GM19238 (cell line): ENCODE data around the gene PPP2R2B.
"Not testable (repeated sequence)": the region's sequence is repeated elsewhere in the genome, so short reads cannot be mapped to it uniquely, and the experiment has no call there.

Source experiments
- DNase-seq: peaks from one replicate; pipeline ENCODE4 v3.0.0; 2011; ENCODE audit warnings: low spot score; ENCODE audit not compliant: insufficient read length

PPP2R2B gene

GRCh38 chr5:146620669-146621051, 257.9 kb downstream of the PPP2R2B start:
- DNase-seq, result no peak

GRCh38 chr5:146620031-146620668, 258.4 kb downstream of the PPP2R2B start:
- no peak for DNase-seq

GRCh38 chr5:146618434-146618833, 260.1 kb downstream of the PPP2R2B start:
- DNase-seq, result no peak

GRCh38 chr5:146609731-146610130, 268.8 kb downstream of the PPP2R2B start:
- not testable (repeated sequence) for DNase-seq

- no peak for DNase-seq
Measured at GRCh38 chr5:146607659-146608332, 270.8 kb downstream of the PPP2R2B start.

- DNase-seq, result no peak
Measured at GRCh38 chr5:146606893-146607292, 271.7 kb downstream of the PPP2R2B start.

GRCh38 chr5:146600376-146600775, 278.2 kb downstream of the PPP2R2B start:
- DNase-seq, result no peak

GRCh38 chr5:146599261-146599660, 279.3 kb downstream of the PPP2R2B start:
- no peak for DNase-seq

- DNase-seq, result no peak
Measured at GRCh38 chr5:146595088-146595487, 283.5 kb downstream of the PPP2R2B start.

- no peak for DNase-seq
Measured at GRCh38 chr5:146592352-146592751, 286.2 kb downstream of the PPP2R2B start.

- no peak for DNase-seq
Measured at GRCh38 chr5:146589028-146589345, 289.6 kb downstream of the PPP2R2B start.

GRCh38 chr5:146588331-146589027, 290.1 kb downstream of the PPP2R2B start:
- no peak for DNase-seq

GRCh38 chr5:146586752-146587151, 291.8 kb downstream of the PPP2R2B start:
- DNase-seq, result no peak

GRCh38 chr5:146584750-146585149, 293.8 kb downstream of the PPP2R2B start:
- no peak for DNase-seq

GRCh38 chr5:146582051-146582596, 296.4 kb downstream of the PPP2R2B start:
- DNase-seq, result no peak

- no peak for DNase-seq
Measured at GRCh38 chr5:146580237-146580636, 298.3 kb downstream of the PPP2R2B start.

- DNase-seq, result no peak
Measured at GRCh38 chr5:146574713-146575112, 303.8 kb downstream of the PPP2R2B start.

GRCh38 chr5:146568161-146568560, 310.4 kb downstream of the PPP2R2B start:
- DNase-seq, result no peak

- peak; percentile 27 for DNase-seq
Measured at GRCh38 chr5:146565764-146566367, 312.7 kb downstream of the PPP2R2B start.

- DNase-seq, result no peak
Measured at GRCh38 chr5:146564007-146564762, 314.4 kb downstream of the PPP2R2B start.

GRCh38 chr5:146562461-146562860, 316.1 kb downstream of the PPP2R2B start:
- DNase-seq, result no peak
